BE2C (cell line): ENCODE results near the gene HPSE2.

Experiments used
- DNase-seq: peaks from one replicate; pipeline ENCODE4 v3.0.0-alpha.2; 2020
- H3K27me3 ChIP-seq: fragments of 250-450 bp; sonication (Bioruptor Pico); 2 replicates; pipeline ENCODE4 v1.5.1; 2020; ENCODE audit warnings: mild to moderate bottlenecking
- H3K36me3 ChIP-seq: fragments of 250-450 bp; sonication (Bioruptor Pico); 2 replicates; pipeline ENCODE4 v1.5.1; 2020; ENCODE audit warnings: mild to moderate bottlenecking
- H3K4me1 ChIP-seq: fragments of 250-450 bp; sonication (Bioruptor Pico); 2 replicates; pipeline ENCODE4 v1.5.1; 2020
- H3K4me3 ChIP-seq: 2 replicates; pipeline ENCODE4 v1.5.1; 2011; ENCODE audit warnings: low read depth, low read length
- H3K9me3 ChIP-seq: fragments of 250-450 bp; sonication (Bioruptor Pico); 2 replicates; pipeline ENCODE4 v1.5.1; 2020
- TF ChIP-seq, protein P1 (sequence below): IDR thresholded peaks from 2 replicates; pipeline ENCODE4 v1.5.1; 2012; ENCODE audit warnings: mild to moderate bottlenecking, low read depth, low read length

The HPSE2 gene

DNA sequence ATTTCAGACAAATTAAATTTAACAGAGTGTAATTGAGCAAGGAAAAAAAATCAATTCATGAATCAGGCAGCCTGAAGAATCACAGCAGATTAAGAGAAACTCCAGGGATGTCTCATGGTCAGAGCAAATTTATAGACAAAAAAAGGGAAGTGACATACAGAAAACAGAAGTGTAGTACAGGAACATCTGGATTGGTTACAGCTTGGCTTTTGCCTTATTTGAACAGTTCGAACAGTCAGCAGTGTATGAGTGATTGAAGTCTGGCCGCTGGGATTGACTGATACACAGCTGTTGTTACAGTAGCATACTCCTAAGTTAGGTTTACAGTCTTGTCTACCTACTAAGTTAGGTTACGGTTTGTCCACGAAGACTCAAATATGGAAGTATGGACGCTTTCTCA, 255.3 kb downstream of the HPSE2 start:
- no peak for DNase-seq
- Histone ChIP-seq H3K4me1 (no peaks in the 10 kb centered on the region), H3K36me3 (no peaks in the 10 kb centered on the region)

DNA sequence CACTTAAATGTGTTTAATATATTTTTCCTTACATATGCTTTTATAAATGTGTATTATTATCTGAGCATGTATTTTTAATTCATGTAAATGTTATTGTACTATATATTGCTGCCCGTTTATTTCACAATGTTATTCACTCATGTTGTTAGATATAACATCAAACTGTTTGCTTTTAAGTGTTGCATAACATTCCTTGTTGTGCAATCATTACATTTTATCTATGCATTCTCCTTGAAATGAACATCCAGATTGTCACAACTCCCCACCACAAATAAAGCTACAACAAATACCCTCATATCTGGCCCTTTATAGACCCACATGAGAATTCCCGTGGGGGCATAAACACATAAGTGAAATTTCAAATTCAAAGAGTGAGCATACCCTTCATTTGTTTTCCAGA, 264.2 kb downstream of the HPSE2 start:
- H3K4me1 ChIP-seq, result no peaks in the 10 kb centered on the region
- TF ChIP-seq, protein P1, sequence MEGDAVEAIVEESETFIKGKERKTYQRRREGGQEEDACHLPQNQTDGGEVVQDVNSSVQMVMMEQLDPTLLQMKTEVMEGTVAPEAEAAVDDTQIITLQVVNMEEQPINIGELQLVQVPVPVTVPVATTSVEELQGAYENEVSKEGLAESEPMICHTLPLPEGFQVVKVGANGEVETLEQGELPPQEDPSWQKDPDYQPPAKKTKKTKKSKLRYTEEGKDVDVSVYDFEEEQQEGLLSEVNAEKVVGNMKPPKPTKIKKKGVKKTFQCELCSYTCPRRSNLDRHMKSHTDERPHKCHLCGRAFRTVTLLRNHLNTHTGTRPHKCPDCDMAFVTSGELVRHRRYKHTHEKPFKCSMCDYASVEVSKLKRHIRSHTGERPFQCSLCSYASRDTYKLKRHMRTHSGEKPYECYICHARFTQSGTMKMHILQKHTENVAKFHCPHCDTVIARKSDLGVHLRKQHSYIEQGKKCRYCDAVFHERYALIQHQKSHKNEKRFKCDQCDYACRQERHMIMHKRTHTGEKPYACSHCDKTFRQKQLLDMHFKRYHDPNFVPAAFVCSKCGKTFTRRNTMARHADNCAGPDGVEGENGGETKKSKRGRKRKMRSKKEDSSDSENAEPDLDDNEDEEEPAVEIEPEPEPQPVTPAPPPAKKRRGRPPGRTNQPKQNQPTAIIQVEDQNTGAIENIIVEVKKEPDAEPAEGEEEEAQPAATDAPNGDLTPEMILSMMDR, result no peak
- H3K4me3 ChIP-seq, result no peak overlapping the region
- no peaks in the 10 kb centered on the region for H3K9me3 ChIP-seq
- no peak for DNase-seq
- H3K36me3 ChIP-seq, result no peaks in the 10 kb centered on the region
- H3K27me3 ChIP-seq, result no peaks in the 10 kb centered on the region

More for the DNA sequence above, 255.3 kb downstream of the HPSE2 start:
- TF ChIP-seq, protein P1, result no peak
- no peaks in the 10 kb centered on the region for H3K9me3 ChIP-seq
- no peaks in the 10 kb centered on the region for H3K27me3 ChIP-seq
- H3K4me3 ChIP-seq, result no peak overlapping the region

DNA sequence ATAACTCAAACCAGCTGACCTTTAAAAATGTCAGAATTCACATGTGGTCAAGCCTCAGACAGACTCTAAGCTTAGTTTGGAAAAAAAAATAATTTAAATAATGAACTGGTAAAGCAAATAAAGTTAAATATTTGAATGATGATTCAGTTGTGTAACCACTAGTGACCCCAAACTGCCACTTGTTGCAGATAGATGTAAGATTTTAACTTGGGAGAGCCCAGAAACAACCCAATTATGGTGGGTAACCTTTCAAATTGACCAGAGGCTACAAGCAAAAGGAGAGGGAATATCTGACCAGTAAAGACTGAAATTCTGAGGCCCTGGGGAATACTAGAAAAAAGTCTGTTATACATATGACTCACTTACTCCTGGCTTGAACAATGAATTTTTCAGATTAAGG, 268.1 kb downstream of the HPSE2 start:
- no peaks in the 10 kb centered on the region for H3K9me3 ChIP-seq
- no peak for DNase-seq
- H3K27me3 ChIP-seq, result no peaks in the 10 kb centered on the region
- no peak overlapping the region for H3K4me3 ChIP-seq
- no peaks in the 10 kb centered on the region for H3K4me1 ChIP-seq
- H3K36me3 ChIP-seq, result no peaks in the 10 kb centered on the region
- TF ChIP-seq, protein P1, result no peak

DNA sequence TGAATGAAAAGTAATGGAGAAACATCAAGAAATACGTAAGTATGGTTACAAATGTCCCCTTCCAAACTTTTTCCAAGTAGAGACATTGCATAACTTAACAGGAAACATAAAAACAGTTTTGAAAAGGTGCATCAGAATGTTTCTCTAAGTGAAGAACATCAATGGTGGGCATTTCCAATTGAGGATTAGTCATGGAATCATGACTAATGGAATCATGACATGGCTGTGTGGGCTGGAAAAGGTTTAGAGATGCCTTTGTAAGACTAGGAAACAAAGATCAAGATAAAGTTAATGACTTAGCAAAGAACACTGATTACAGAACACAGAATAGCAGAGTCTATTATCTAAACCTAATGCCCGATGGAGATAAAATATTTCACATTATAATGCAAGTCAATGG, 272.0 kb downstream of the HPSE2 start:
- no peak for DNase-seq
- no peak overlapping the region for H3K4me3 ChIP-seq
- H3K9me3 ChIP-seq, result no peaks in the 10 kb centered on the region
- no peaks in the 10 kb centered on the region for H3K36me3 ChIP-seq
- TF ChIP-seq, protein P1, result no peak
- no peaks in the 10 kb centered on the region for H3K27me3 ChIP-seq
- H3K4me1 ChIP-seq, result no peaks in the 10 kb centered on the region

DNA sequence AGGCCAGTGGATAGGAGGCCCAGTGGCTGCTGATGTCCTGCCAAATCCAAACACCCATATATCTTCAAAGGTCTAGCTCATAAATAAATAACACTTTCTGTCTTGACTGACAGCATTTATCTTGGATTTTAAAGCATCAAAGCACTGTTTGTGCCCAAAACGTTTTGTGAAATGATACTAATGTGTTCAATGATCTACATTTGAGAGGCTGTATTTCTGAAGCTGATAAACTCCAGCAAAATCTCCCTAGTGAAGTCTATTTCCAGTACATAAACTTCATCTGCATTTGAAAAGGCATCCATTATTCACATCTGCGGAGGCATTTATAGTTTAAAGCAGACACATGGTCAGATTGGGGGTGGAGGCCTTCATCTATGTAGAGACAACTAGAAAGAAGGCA, 276.3 kb downstream of the HPSE2 start:
- H3K4me1 ChIP-seq, result no peaks in the 10 kb centered on the region
- TF ChIP-seq, protein P1, result no peak
- H3K27me3 ChIP-seq, result no peaks in the 10 kb centered on the region
- H3K4me3 ChIP-seq, result no peak overlapping the region
- DNase-seq, result no peak
- H3K9me3 ChIP-seq, result no peaks in the 10 kb centered on the region
- no peaks in the 10 kb centered on the region for H3K36me3 ChIP-seq

DNA sequence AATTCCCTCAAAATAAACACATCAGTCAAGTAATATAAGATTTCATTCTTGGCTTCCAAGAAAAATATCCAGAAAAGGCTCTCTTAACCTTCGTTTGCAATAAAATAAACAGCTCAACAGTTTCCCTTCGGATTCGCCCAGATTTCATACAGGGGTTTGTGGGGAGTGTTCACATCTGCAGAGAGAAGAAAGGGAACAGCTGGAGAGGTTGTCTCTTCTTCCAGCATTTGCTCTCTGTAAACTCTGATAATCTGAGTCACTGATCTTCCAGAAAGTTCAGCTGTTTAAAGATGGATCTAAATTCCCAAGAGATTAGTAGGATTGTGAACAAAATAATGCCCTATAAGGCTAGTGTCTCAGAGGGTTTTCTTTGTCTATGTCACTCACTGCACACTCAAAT, 277.9 kb downstream of the HPSE2 start:
- TF ChIP-seq, protein P1, result no peak
- H3K36me3 ChIP-seq, result no peaks in the 10 kb centered on the region
- no peaks in the 10 kb centered on the region for H3K9me3 ChIP-seq
- no peak overlapping the region for H3K4me3 ChIP-seq
- H3K27me3 ChIP-seq, result no peaks in the 10 kb centered on the region
- H3K4me1 ChIP-seq, result no peaks in the 10 kb centered on the region
- no peak for DNase-seq
